Measurements from ENCODE around the gene SCARF1.

- TF ChIP-seq CTCF (IDR thresholded peaks at IDR 0.05) (no peak), POLR2A (IDR thresholded peaks at IDR 0.05) (no peak)
These were observed 25.0 kb downstream of the SCARF1 start for GRCh38 chr17:1620486-1620885.
